Eye (tissue), 1 donor: ENCODE data around the gene AQP5.

Experiments
- DNase-seq: peaks from one replicate; pipeline ENCODE4 v3.0.0-alpha.2; 2015

Gene AQP5

GRCh38 chr12:49932533-49933130, 29.0 kb upstream of the AQP5 start:
- DNase-seq: no peak

DNA sequence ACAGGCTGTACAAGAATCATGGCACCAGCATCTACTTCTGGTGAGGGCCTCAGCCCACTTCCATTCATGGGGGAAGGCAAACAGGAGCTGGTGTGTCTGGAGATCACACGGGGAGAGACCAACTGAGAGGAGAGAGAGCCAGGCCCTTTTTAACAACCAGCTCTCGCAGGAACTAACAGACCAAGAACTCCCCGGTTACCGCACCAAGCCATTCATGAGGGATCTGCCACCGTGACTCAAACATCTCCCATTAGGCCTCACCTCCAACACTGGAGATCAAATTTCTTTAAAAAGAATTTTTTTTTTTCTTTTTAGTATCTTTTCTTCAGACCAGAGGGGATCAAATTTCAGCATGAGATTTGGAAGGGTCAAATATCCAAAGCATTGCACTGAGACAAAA, 27.9 kb upstream of the AQP5 start:
- DNase-seq: no peak

GRCh38 chr12:49934505-49934904, 27.2 kb upstream of the AQP5 start:
- DNase-seq: no peak

- no peak for DNase-seq
Observed at GRCh38 chr12:49936925-49937324, 24.7 kb upstream of the AQP5 start.

GRCh38 chr12:49937639-49938300, 23.9 kb upstream of the AQP5 start:
- no peak for DNase-seq

GRCh38 chr12:49939307-49939706, 22.4 kb upstream of the AQP5 start:
- DNase-seq: no peak

DNA sequence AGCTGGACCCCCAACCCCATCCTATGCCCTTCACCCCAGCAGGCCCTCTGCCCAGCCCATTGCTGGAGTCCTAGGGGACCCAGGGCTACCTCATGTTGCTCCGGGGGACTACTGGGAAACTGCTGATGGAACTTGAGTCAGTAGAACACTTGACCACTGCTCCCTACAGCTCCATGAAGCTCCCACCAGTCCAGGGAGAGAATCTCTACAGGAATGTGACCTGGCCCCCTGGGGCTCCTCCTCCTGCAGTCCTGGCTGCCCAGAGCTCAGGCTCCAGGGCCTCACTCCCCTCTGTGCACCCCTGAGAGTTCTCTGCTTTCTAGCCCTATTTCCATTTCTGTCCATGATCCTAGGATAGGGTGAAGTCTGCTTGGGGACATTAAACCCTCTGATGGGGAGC, 22.0 kb upstream of the AQP5 start:
- DNase-seq: no peak

DNA sequence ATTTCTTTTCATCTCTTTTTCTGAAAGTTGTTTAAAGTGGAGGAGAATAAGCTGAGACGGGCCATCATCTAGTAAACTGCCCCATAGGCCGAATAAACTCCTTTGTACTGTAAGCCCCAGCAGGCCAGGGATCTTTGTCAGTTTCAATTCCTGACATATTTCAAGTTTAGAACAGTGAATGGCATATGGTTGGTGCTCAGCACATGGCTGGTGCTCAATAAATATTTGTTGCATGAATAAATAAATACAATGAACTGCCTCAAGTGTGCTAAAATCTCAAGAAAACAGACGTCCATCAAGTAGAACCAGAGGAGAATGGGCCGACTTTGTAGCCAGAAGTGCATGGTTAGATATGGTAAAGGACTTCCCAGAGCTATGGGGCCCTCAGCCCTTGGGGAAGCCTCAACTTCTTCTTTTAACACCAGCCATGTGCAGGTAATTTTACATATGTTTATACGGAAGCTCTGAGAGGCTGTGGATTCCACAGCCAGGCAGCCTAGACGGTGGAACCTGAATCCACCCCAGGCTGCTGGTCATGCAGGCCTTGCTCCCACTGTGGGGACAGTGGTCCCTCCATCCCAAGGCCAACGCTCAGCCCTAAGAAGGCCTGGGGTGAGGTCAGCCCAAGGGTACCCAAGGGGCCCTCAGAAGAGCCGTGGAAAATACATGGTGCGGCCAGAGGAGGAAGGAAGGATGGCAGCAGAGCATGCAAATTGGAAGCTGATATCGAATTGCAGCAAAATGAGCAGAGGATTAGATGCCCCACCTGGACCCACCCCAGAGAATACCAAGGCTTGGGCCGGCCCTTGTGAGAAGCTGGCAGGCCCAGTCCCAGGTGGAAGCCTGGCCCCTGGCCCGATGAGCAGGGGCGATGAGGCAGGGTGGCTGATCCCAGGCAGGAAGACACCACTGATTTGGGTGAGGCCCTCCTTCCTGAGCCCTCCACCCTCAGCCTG, 19.8 kb upstream of the AQP5 start:
- DNase-seq: peak; percentile 53

DNA sequence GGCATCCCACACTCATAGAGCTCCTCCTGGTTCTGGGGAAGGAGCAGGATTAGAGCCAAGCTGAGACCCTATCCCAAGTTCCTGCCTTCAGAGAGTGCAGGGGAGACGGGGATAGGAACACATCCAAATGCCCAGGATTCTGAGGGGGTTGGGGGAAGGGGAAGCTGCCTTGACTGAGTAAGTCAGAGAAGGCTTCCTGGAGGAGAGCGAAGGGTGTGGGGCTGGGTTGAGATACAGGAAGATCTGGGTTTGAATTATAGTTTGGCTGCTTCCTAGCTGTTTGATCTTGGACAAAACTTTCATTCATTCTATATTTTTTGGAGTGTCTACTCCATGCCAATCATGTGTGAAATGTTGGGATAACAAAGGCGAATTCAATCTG, 19.2 kb upstream of the AQP5 start:
- DNase-seq: no peak

GRCh38 chr12:49942921-49943624, 18.6 kb upstream of the AQP5 start:
- DNase-seq: no peak

- no peak for DNase-seq
Observed at GRCh38 chr12:49943625-49943960, 18.1 kb upstream of the AQP5 start.

GRCh38 chr12:49944046-49944445, 17.6 kb upstream of the AQP5 start:
- no peak for DNase-seq

GRCh38 chr12:49944718-49945117, 17.0 kb upstream of the AQP5 start:
- no peak for DNase-seq

GRCh38 chr12:49945394-49946080, 16.1 kb upstream of the AQP5 start:
- DNase-seq: peak; percentile 91

- no peak for DNase-seq
Observed at GRCh38 chr12:49946086-49946485, 15.6 kb upstream of the AQP5 start.

- DNase-seq: no peak
Observed at GRCh38 chr12:49946497-49946896, 15.2 kb upstream of the AQP5 start.

GRCh38 chr12:49947593-49948226, 14.0 kb upstream of the AQP5 start:
- DNase-seq: no peak

- DNase-seq: no peak
Observed at GRCh38 chr12:49948866-49949845, 12.5 kb upstream of the AQP5 start.

GRCh38 chr12:49949866-49950265, 11.8 kb upstream of the AQP5 start:
- no peak for DNase-seq

DNA sequence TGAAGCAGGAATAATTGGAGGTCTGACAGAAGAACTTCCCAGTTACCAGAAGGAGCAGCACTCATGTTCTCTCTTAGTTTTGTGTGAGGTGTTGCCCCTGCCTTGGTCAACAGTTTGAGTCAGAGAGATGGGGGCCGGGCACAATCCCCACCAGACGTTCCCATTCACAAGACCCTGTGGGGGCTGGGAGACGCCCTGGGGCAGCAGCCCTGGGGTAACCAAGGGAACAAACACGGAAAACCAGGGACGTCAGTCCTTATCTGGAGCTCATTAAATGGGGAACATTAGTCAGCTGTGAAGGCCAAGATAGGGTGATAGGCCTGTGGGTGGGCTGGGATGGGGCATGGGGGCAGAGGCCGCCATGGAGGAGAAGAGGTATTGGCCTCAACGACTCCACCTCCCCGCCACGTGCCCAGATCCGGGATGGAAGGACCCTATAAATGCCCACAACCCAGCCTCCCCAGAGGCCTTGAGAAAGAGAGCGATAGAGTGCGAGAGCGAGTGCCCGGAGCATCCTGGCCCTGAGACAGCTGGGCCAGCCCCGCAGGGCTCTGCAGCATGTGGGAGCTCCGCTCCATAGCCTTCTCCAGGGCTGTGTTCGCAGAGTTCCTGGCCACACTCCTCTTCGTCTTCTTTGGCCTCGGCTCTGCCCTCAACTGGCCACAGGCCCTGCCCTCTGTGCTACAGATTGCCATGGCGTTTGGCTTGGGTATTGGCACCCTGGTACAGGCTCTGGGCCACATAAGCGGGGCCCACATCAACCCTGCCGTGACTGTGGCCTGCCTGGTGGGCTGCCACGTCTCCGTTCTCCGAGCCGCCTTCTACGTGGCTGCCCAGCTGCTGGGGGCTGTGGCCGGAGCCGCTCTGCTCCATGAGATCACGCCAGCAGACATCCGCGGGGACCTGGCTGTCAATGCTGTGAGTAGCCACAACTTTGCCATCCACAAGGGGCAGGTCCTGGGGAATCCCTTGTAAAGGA, 11.1 kb upstream of the AQP5 start, which contains the start of gene AQP2:
Gene AQP2 (plus strand): TSS at position 465 of the 979 bp plus-strand sequence. CDS start 94 bp downstream, at position 559.
- no peak for DNase-seq
